GM23248 (cell line): ENCODE measurements around the gene SLC48A1. TPM values are rescaled to one million over a fixed set of nuclear protein-coding genes. Genes with fewer than 3 reads are reported as not detected.

Experiments used
- DNase-seq: peaks from one replicate; pipeline ENCODE4 v3.0.0-alpha.2; 2015
- H2AFZ ChIP-seq: fragments of 200-600 bp; sonication (generic); 2 replicates; pipeline ENCODE4 v1.6.1; 2016; ENCODE audit warnings: antibody characterized with exemption
- H3F3A ChIP-seq: fragments of 200-600 bp; sonication (generic); 2 replicates; pipeline ENCODE4 v1.6.1; 2016; ENCODE audit warnings: mild to moderate bottlenecking, antibody characterized with exemption, mixed run types; ENCODE audit not compliant: insufficient read depth
- H3K27ac ChIP-seq: fragments of 200-600 bp; sonication (generic); 2 replicates; pipeline ENCODE4 v1.5.1; 2016; ENCODE audit warnings: mild to moderate bottlenecking
- H3K27me3 ChIP-seq: fragments of 200-600 bp; sonication (generic); replicated peaks from 2 replicates; pipeline ENCODE4 v1.6.1; 2016; ENCODE audit warnings: mild to moderate bottlenecking; ENCODE audit not compliant: insufficient read depth
- H3K36me3 ChIP-seq: fragments of 200-600 bp; sonication (generic); 2 replicates; pipeline ENCODE4 v1.6.1; 2016; ENCODE audit warnings: low read depth, mild to moderate bottlenecking
- H3K4me1 ChIP-seq: fragments of 200-600 bp; sonication (generic); 2 replicates; pipeline ENCODE4 v1.6.1; 2016; ENCODE audit warnings: mild to moderate bottlenecking; ENCODE audit not compliant: insufficient read depth
- H3K4me2 ChIP-seq: fragments of 200-600 bp; sonication (generic); one replicate; pipeline ENCODE4 v1.6.1; 2016; ENCODE audit warnings: mild to moderate bottlenecking; ENCODE audit not compliant: unreplicated experiment
- H3K4me3 ChIP-seq: fragments of 200-600 bp; sonication (generic); 2 replicates; pipeline ENCODE4 v1.5.1; 2016; ENCODE audit warnings: mild to moderate bottlenecking
- H3K79me2 ChIP-seq: fragments of 200-600 bp; sonication (generic); 2 replicates; pipeline ENCODE4 v1.6.1; 2016; ENCODE audit warnings: mild to moderate bottlenecking; ENCODE audit not compliant: insufficient read depth
- H3K9ac ChIP-seq: fragments of 200-600 bp; sonication (generic); 2 replicates; pipeline ENCODE4 v1.6.1; 2016; ENCODE audit warnings: mild to moderate bottlenecking
- H3K9me2 ChIP-seq: fragments of 200-600 bp; sonication (generic); 2 replicates; pipeline ENCODE4 v1.6.1; 2016; ENCODE audit warnings: mixed run types, mild to moderate bottlenecking, moderate library complexity; ENCODE audit not compliant: insufficient read depth
- H3K9me3 ChIP-seq: fragments of 200-600 bp; sonication (generic); one replicate; pipeline ENCODE4 v1.6.1; 2017; ENCODE audit warnings: low read depth
- H4K20me1 ChIP-seq: fragments of 200-600 bp; sonication (generic); 2 replicates; pipeline ENCODE4 v1.6.0; 2016; ENCODE audit not compliant: insufficient read depth
- EZH2 ChIP-seq: fragments of 200-600 bp; sonication (generic); IDR thresholded peaks from 2 replicates; pipeline ENCODE4 v1.6.1; 2018; ENCODE audit warnings: antibody characterized with exemption, mild to moderate bottlenecking; ENCODE audit not compliant: insufficient read depth, poor library complexity, severe bottlenecking
- EZH2phosphoT487 ChIP-seq: fragments of 200-600 bp; sonication (generic); IDR thresholded peaks from 2 replicates; pipeline ENCODE4 v1.6.1; 2018; ENCODE audit warnings: antibody characterized with exemption, moderate library complexity, mild to moderate bottlenecking, low read depth; ENCODE audit not compliant: insufficient read depth
- WGBS, 2 experiments: methylation state at CpG; one replicate each; pipeline ENCODE4 v1.1.6; 2015 to 2017; ENCODE audit warnings: low lambda C conversion rate in 2 of 2, low coverage in 1 of 2; ENCODE audit errors: missing lambda C conversion rate in 2 of 2; 5-methylcytosine and 5-hydroxymethylcytosine counted together
- in situ Hi-C: fragments of 300-500 bp; cut with MboI; formaldehyde crosslinking; loops from 2 replicates; pipeline ENCODE4 v1.15.0; 2020
- polyA plus RNA-seq: library from polyadenylated mRNA; unstranded; fragments of >200 nt; fragmentation: Nextera tagmentation; extraction: Ambion mirVana; gene quantifications from 2 replicates; pipeline ENCODE4 v1.2.1, GENCODE V29; 2016
- total RNA-seq: library from RNA; depleted of rRNA; stranded (reverse); fragments of >200 nt; shearing (Covaris generic); gene quantifications from 2 replicates; pipeline ENCODE4 v1.2.3, GENCODE V29; 2014

SLC48A1 gene
- total and polyA plus RNA-seq, 2 experiments from 2014 or later: 16.4 to 21.8 TPM

DNA sequence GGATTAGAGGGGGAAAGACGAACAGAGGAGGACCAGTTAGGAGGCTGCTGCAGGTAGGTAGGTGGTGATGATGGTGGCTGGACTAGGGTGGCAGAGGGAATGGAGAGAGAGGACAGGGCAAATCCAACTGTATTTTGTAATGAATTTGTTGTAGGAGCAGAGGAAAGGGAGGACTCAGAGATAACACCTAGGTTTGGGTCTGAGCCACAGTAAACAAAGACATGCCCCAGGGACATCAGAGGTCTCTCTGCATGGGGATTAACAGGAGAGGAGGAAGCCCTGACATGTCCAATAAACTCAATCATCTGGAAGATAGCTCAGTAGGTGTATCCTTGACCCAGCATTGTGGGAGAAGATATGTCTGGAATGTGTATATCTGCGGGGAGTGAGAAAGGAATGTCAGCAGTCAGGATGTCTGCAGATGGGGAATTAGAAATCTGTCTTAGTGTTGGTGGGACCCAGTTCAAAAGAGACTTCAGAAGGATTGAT lies 4.7 kb upstream of the SLC48A1 start:
- peaks cover 22% of the 10 kb centered on the region for H3K4me1 ChIP-seq
- H3K4me3 ChIP-seq: no peak overlapping the region
- in situ Hi-C loops: no loop called here
- H3K27me3 ChIP-seq: no peaks in the 10 kb centered on the region
- no peak overlapping the region for H3K4me2 ChIP-seq
- peak; percentile 28 for DNase-seq
- H3K9me3 ChIP-seq: no peaks in the 10 kb centered on the region
- 46 to 54% methylated on average over 2 of the region's 2 CpGs for WGBS, 2 experiments
- H3K27ac ChIP-seq: no peak overlapping the region
- no peaks in the 10 kb centered on the region for H4K20me1 ChIP-seq
- no peaks in the 10 kb centered on the region for H3K36me3 ChIP-seq
- peaks cover 16% of the 10 kb centered on the region; the same call in 1 of the 2 replicates for H3F3A ChIP-seq
- H3K9ac ChIP-seq: no peak overlapping the region
- H3K79me2 ChIP-seq: no peaks in the 10 kb centered on the region
- H3K9me2 ChIP-seq: no peaks in the 10 kb centered on the region
- no peak for TF ChIP-seq EZH2phosphoT487
- TF ChIP-seq EZH2: no peak
- no peak overlapping the region for H2AFZ ChIP-seq

DNA sequence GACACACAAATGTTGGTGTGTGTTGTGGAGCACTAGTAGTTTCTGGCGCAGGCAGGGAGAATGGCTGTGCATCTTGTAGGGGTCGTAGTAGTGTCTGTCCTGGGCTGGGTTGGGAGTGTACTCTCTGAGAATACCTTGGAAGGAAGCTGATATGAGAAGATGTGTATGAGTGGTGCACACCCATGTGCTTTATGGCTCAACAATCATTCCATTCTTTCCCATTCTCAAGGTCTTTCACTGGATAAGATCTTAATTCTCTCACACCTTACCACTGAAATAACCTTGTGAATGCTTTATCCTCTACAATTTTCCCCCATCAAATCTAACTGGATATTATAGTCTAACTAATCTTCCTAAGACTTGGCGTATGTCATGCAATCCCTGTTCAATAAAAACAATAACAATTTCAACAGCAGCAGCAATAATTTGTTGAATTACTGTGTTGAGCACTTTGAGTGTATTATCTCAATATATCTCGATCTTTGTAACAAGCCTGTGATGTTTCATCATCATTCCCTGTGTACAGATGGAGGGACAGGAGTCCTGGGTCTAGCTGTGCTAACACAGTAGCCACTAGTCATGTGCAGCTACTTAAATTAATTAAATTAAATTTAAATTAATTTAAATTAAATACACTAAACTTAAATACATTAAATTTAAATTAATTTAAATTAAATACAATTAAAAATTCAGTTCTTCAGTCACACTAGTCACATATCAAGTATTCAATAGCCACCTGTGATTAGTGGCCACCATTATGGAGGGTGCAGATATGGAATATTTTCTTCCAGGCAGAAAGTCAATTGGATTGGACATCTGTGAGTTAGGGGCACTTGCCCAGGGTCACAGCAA lies 3.6 kb upstream of the SLC48A1 start:
- H3K4me1 ChIP-seq: peaks cover 24% of the 10 kb centered on the region
- H3K9ac ChIP-seq: no peak overlapping the region
- no peaks in the 10 kb centered on the region for H3K9me3 ChIP-seq
- H3K9me2 ChIP-seq: no peaks in the 10 kb centered on the region
- H3F3A ChIP-seq: peaks cover 16% of the 10 kb centered on the region; the same call in 1 of the 2 replicates
- H3K27me3 ChIP-seq: no peaks in the 10 kb centered on the region
- no peak overlapping the region for H3K27ac ChIP-seq
- in situ Hi-C loops: no loop called here
- no peaks in the 10 kb centered on the region for H3K36me3 ChIP-seq
- no peak for DNase-seq
- TF ChIP-seq EZH2 (no peak), EZH2phosphoT487 (no peak)
- H2AFZ ChIP-seq: no peak overlapping the region
- no peaks in the 10 kb centered on the region for H3K79me2 ChIP-seq
- no peak overlapping the region for H3K4me3 ChIP-seq
- no peak overlapping the region for H3K4me2 ChIP-seq
- H4K20me1 ChIP-seq: no peaks in the 10 kb centered on the region
- WGBS, 2 experiments: 92 to 97% methylated on average over 4 of the region's 4 CpGs

DNA sequence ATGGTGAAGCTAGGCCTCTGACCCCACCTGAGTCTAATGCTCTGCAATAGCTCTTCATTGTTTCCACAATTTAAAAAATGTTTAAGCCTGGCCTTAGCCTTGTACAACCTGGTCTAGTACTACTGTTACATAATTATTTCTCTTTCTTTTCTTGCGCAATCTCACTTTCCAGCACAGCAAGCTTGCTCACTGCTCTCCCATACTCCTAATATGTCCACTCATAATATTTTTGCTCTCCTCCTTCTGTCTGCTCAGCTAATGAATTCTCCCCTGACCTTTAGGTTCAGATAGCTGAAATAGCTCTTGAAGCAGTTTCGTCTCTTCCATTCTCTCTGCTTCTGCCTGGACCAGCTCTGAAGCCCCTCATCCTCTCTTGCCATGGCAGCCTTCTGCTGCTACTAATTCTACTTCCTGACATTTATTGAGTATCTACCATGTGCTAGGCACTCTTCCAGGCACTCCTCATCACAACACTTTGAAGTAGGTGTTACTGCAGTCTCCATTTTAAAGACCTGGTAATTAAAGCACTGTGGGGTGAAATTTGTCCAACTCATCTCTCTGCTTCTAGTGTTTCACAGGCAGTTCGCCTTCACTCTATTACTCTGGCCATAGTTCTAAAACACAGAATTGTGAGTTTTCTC lies 2.8 kb upstream of the SLC48A1 start:
- Histone ChIP-seq H3K36me3 (no peaks in the 10 kb centered on the region), H3K9me2 (no peaks in the 10 kb centered on the region), H3K9me3 (no peaks in the 10 kb centered on the region), H4K20me1 (no peaks in the 10 kb centered on the region), H3K27ac (no peak overlapping the region), H3F3A (peaks cover 16% of the 10 kb centered on the region; the same call in 1 of the 2 replicates), H2AFZ (no peak overlapping the region), H3K4me2 (no peak overlapping the region), H3K4me1 (peaks cover 25% of the 10 kb centered on the region), H3K4me3 (no peak overlapping the region), H3K79me2 (no peaks in the 10 kb centered on the region), H3K9ac (no peak overlapping the region), H3K27me3 (no peaks in the 10 kb centered on the region)
- peak; percentile 81 for DNase-seq
- in situ Hi-C loops: no loop called here
- TF ChIP-seq EZH2: no peak
- TF ChIP-seq EZH2phosphoT487: no peak
- WGBS, 2 experiments: 77 to 80% methylated on average over 3 of the region's 3 CpGs

DNA sequence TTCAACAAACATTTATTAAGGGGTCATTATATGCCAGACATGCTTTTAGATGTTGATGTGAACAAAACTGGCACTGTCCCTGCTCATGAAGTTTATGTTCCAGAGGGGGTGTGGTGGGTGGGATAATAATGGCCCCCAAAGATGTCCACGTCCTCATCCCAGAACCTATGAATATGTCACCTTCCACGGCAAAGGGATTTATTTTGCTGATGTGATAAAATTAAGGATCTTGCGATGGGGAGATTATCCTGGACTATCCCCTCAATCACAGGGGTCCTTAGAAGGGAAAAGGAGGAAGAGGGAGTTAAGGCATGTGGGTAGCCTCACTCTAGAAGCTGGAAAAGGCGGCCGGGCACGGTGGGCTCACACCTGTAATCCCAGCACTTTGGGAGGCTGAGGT lies 1.7 kb upstream of the SLC48A1 start:
- H3K27ac ChIP-seq: no peak overlapping the region
- peaks cover 16% of the 10 kb centered on the region; the same call in 1 of the 2 replicates for H3F3A ChIP-seq
- H3K9ac ChIP-seq: no peak overlapping the region
- TF ChIP-seq EZH2 (no peak), EZH2phosphoT487 (no peak)
- DNase-seq: no peak
- H2AFZ ChIP-seq: no peak overlapping the region
- no peaks in the 10 kb centered on the region for H3K79me2 ChIP-seq
- H3K9me2 ChIP-seq: no peaks in the 10 kb centered on the region
- no peak overlapping the region for H3K4me3 ChIP-seq
- no peak overlapping the region for H3K4me2 ChIP-seq
- H3K36me3 ChIP-seq: no peaks in the 10 kb centered on the region
- no peaks in the 10 kb centered on the region for H3K9me3 ChIP-seq
- in situ Hi-C loops: no loop called here
- WGBS, 2 experiments: 76 to 80% methylated on average over 6 of the region's 6 CpGs
- no peaks in the 10 kb centered on the region for H3K27me3 ChIP-seq
- no peaks in the 10 kb centered on the region for H4K20me1 ChIP-seq
- H3K4me1 ChIP-seq: peaks cover 36% of the 10 kb centered on the region
